Measurements from ENCODE around the gene ZBED4. TPM values are rescaled to one million over a fixed set of nuclear protein-coding genes. Genes with fewer than 3 reads are reported as not detected.

The ZBED4 gene
- total RNA-seq, 2 experiments from 2014 or later = 20.0 to 20.8 TPM

- no peak overlapping the region for H3K27ac Mint-ChIP-seq
- H3K4me3 Mint-ChIP-seq = no peak overlapping the region
- H3K9me3 Mint-ChIP-seq = peaks cover 4% of the 10 kb centered on the region
- POLR2A ChIA-PET = no interaction called here
- H3K4me1 Mint-ChIP-seq = peaks cover 1% of the 10 kb centered on the region
- peaks cover 64% of the 10 kb centered on the region for H3K36me3 Mint-ChIP-seq (ENCODE audit: low read depth)
- H3K27me3 Mint-ChIP-seq = no peaks in the 10 kb centered on the region
- no peak for DNase-seq
- CTCF ChIA-PET = interaction anchor here (0.8 kb wide), 1 partner anchor 21 kb away, joined by 3 read pairs; no protein-coding TSS in a partner anchor
Observed at GRCh38 chr22:49892226-49892899, 38.7 kb downstream of the ZBED4 start.

DNA sequence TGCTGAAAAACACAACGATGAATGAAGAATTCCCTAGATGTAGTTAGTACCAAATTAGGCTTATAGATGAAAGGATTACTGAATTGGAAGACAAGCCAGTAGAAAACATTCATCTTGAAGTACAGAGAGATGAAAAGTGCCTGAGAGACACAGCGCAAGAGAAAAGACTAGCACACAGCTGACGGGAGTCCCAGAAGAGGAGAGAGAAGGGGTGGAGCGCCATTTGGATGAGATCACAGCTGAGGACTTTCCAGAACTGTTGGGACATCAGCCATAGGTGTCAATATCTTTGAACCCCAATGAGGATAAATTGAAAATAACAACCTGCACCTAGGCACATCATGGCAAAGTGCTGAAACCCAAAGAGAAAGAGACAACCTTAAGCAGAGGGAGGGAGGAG, 39.4 kb downstream of the ZBED4 start:
- H3K27ac Mint-ChIP-seq = no peak overlapping the region
- H3K36me3 Mint-ChIP-seq (ENCODE audit: low read depth) = peaks cover 61% of the 10 kb centered on the region
- no peak overlapping the region for H3K4me3 Mint-ChIP-seq
- ChIA-PET CTCF (no interaction called here), POLR2A (no interaction called here)
- no peaks in the 10 kb centered on the region for H3K27me3 Mint-ChIP-seq
- H3K9me3 Mint-ChIP-seq = peaks cover 4% of the 10 kb centered on the region
- peaks cover 1% of the 10 kb centered on the region for H3K4me1 Mint-ChIP-seq
- no peak for DNase-seq

GRCh38 chr22:49894322-49895054, 40.8 kb downstream of the ZBED4 start:
- H3K27me3 Mint-ChIP-seq = no peaks in the 10 kb centered on the region
- ChIA-PET CTCF (no interaction called here), POLR2A (no interaction called here)
- H3K4me3 Mint-ChIP-seq = no peak overlapping the region
- peaks cover 1% of the 10 kb centered on the region for H3K4me1 Mint-ChIP-seq
- peaks cover 49% of the 10 kb centered on the region for H3K36me3 Mint-ChIP-seq (ENCODE audit: low read depth)
- DNase-seq = no peak
- peaks cover 4% of the 10 kb centered on the region for H3K9me3 Mint-ChIP-seq
- no peak overlapping the region for H3K27ac Mint-ChIP-seq

GRCh38 chr22:49896201-49896600, 42.6 kb downstream of the ZBED4 start:
- H3K4me1 Mint-ChIP-seq = peaks cover 1% of the 10 kb centered on the region
- DNase-seq = no peak
- H3K4me3 Mint-ChIP-seq = no peak overlapping the region
- ChIA-PET POLR2A (no interaction called here), CTCF (no interaction called here)
- peaks cover 45% of the 10 kb centered on the region for H3K36me3 Mint-ChIP-seq (ENCODE audit: low read depth)
- H3K27me3 Mint-ChIP-seq = no peaks in the 10 kb centered on the region
- H3K9me3 Mint-ChIP-seq = peaks cover 3% of the 10 kb centered on the region
- no peak overlapping the region for H3K27ac Mint-ChIP-seq

GRCh38 chr22:49897015-49897684, 43.5 kb downstream of the ZBED4 start:
- Mint-ChIP-seq H3K36me3 (ENCODE audit: low read depth) (peaks cover 49% of the 10 kb centered on the region), H3K4me3 (no peak overlapping the region), H3K4me1 (no peaks in the 10 kb centered on the region), H3K27ac (peak overlapping the region; percentile 31), H3K27me3 (no peaks in the 10 kb centered on the region), H3K9me3 (peaks cover 4% of the 10 kb centered on the region)
- DNase-seq = no peak
- ChIA-PET CTCF (no interaction called here), POLR2A (no interaction called here)

GRCh38 chr22:49899530-49899929, 45.9 kb downstream of the ZBED4 start:
- Mint-ChIP-seq H3K4me3 (no peak overlapping the region), H3K9me3 (peaks cover 4% of the 10 kb centered on the region), H3K27me3 (no peaks in the 10 kb centered on the region), H3K27ac (no peak overlapping the region), H3K36me3 (ENCODE audit: low read depth) (peaks cover 49% of the 10 kb centered on the region), H3K4me1 (no peaks in the 10 kb centered on the region)
- DNase-seq = no peak
- POLR2A ChIA-PET = no interaction called here
- CTCF ChIA-PET = no interaction called here

DNA sequence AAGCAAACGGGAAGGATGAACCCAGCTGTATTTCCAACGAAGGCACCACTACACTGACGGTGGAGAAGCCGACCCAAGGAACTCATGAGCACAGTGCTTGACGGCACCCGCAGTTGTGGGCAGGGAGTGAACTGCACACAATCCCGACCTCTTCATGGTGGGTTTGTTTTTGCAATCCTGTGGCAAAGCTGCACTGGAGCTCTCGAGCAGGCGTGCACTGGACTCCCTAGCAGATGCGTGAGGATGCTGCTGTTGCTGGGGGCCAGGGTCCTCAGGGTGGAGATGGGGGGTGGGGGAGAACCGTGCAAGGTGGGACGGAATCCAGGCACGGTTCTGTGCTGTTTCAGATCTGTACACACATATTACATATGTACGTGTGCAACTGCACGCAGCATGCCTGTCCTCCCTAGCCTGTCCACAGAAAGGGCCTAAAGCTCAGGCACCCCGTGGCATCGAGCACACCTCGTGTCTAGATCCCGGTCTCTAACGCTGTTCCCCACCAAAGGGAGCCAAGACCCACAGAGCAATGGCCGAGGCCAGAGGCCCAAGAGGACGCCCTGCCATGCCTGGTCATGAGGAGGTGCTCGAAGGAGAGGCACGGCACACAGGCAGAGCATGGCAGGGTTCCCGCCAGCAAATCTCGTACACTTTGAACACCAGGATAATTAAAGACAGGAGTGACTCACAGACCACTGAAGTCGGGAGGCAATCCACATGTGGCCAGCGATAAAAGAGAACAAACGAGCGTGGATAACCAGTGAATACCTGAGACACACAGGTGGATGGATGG, 47.0 kb downstream of the ZBED4 start:
- POLR2A ChIA-PET = interaction anchor here (0.6 kb wide), 1 partner anchor 21 kb away, joined by 3 read pairs; no protein-coding TSS in a partner anchor
- H3K27ac Mint-ChIP-seq = no peak overlapping the region
- H3K9me3 Mint-ChIP-seq = peaks cover 4% of the 10 kb centered on the region
- peaks cover 51% of the 10 kb centered on the region for H3K36me3 Mint-ChIP-seq (ENCODE audit: low read depth)
- no peaks in the 10 kb centered on the region for H3K27me3 Mint-ChIP-seq
- DNase-seq = no peak
- no peak overlapping the region for H3K4me3 Mint-ChIP-seq
- CTCF ChIA-PET = no interaction called here
- no peaks in the 10 kb centered on the region for H3K4me1 Mint-ChIP-seq

DNA sequence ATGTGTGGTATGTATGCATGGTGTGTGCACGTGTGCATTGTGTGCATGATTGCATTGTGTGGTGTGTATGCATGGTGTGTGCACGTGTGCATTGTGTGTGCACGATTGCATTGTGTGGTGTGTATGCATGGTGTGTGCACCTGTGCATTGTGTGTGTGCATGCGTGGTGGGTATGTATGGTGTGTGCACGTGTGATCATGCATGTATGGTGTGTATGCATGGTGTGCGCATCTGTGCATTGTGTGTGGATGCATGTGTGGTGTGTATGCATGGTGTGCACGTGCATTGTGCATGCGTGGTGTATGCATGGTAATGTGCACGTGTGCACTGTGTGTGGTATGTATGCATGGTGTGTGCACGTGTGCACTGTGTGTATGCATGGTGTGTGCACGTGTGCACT, 47.8 kb downstream of the ZBED4 start:
- ChIA-PET CTCF (no interaction called here), POLR2A (no interaction called here)
- DNase-seq = no peak
- H3K27ac Mint-ChIP-seq = no peak overlapping the region
- H3K9me3 Mint-ChIP-seq = peaks cover 4% of the 10 kb centered on the region
- H3K4me1 Mint-ChIP-seq = no peaks in the 10 kb centered on the region
- peaks cover 51% of the 10 kb centered on the region for H3K36me3 Mint-ChIP-seq (ENCODE audit: low read depth)
- H3K4me3 Mint-ChIP-seq = no peak overlapping the region
- H3K27me3 Mint-ChIP-seq = no peaks in the 10 kb centered on the region

DNA sequence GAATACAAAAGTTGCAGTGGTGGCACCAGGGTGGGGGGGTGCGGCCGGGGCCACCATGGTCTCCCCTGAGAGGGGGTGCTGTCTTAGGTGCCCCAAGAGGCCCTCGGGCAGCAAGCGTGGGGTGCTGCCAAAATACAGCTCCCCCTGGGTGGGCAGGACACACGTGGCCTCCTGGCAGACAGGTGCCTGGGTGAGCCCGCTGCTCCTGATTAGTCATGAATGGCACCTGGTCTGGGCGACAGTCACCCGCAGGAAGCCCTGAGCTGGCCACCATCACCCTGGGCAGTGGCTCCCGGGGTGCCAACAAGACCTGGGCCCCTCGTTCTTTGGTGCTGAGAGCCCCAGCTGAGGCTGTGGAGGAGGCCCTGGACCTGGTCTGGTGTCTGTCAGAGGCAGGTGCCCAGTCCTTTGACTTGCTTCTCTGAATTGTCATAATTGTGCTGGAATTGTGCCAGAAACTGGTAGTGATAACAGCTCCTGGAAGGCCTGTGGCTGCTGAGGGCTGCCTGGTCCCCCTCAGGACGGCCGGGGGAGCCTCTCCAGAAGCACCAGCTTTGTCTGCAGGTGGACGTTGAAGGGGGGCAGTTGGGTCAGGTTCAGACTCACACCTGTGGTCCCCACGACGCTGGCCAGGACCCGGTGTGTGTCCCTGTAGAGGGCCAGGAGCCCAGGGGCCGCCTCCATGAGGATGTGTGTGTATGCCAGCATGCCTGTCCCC, 49.8 kb downstream of the ZBED4 start:
- no peak for DNase-seq
- peaks cover 2% of the 10 kb centered on the region for H3K4me1 Mint-ChIP-seq
- peaks cover 4% of the 10 kb centered on the region for H3K9me3 Mint-ChIP-seq
- no peak overlapping the region for H3K27ac Mint-ChIP-seq
- CTCF ChIA-PET = interaction anchor here (1.9 kb wide), 1 partner anchor 10 kb away, joined by 5 read pairs; no protein-coding TSS in a partner anchor
- POLR2A ChIA-PET = no interaction called here
- no peaks in the 10 kb centered on the region for H3K27me3 Mint-ChIP-seq
- H3K36me3 Mint-ChIP-seq (ENCODE audit: low read depth) = peaks cover 48% of the 10 kb centered on the region
- H3K4me3 Mint-ChIP-seq = no peak overlapping the region

- Mint-ChIP-seq H3K9me3 (peaks cover 4% of the 10 kb centered on the region), H3K4me1 (peaks cover 2% of the 10 kb centered on the region), H3K36me3 (ENCODE audit: low read depth) (peaks cover 48% of the 10 kb centered on the region), H3K27me3 (no peaks in the 10 kb centered on the region), H3K27ac (no peak overlapping the region), H3K4me3 (no peak overlapping the region)
- ChIA-PET CTCF (interaction anchor here (1.9 kb wide), 1 partner anchor 10 kb away, joined by 5 read pairs; no protein-coding TSS in a partner anchor), POLR2A (no interaction called here)
- DNase-seq = no peak
Observed at GRCh38 chr22:49904040-49904369, 50.4 kb downstream of the ZBED4 start.

DNA sequence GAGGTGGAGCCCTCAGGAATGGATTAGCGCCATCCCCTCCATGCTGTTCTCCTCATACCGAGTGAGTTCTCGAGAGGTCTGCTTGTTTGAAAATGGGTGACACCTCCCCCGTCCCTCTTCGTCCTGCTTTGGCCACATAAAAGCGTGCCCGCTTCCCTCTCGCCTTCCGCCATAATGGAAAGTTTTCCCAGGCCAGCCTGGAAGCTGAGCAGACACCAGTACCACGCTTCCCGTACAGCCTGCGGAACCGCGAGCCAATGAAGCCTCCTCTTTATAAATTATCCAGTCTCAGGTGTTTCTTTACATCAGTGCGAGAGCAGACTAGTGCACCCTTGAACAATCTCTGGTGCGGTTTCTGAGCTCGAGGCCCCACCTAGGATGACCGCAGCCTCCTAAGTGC, 51.8 kb downstream of the ZBED4 start:
- H3K36me3 Mint-ChIP-seq (ENCODE audit: low read depth) = peaks cover 40% of the 10 kb centered on the region
- no peak overlapping the region for H3K27ac Mint-ChIP-seq
- peaks cover 4% of the 10 kb centered on the region for H3K9me3 Mint-ChIP-seq
- no peaks in the 10 kb centered on the region for H3K27me3 Mint-ChIP-seq
- CTCF ChIA-PET = interaction anchor here (0.6 to 1.0 kb wide), 3 partner anchors 10 to 113 kb away, joined by 3 to 5 read pairs (median 3); no protein-coding TSS in a partner anchor
- POLR2A ChIA-PET = no interaction called here
- peaks cover 2% of the 10 kb centered on the region for H3K4me1 Mint-ChIP-seq
- H3K4me3 Mint-ChIP-seq = no peak overlapping the region
- no peak for DNase-seq

DNA sequence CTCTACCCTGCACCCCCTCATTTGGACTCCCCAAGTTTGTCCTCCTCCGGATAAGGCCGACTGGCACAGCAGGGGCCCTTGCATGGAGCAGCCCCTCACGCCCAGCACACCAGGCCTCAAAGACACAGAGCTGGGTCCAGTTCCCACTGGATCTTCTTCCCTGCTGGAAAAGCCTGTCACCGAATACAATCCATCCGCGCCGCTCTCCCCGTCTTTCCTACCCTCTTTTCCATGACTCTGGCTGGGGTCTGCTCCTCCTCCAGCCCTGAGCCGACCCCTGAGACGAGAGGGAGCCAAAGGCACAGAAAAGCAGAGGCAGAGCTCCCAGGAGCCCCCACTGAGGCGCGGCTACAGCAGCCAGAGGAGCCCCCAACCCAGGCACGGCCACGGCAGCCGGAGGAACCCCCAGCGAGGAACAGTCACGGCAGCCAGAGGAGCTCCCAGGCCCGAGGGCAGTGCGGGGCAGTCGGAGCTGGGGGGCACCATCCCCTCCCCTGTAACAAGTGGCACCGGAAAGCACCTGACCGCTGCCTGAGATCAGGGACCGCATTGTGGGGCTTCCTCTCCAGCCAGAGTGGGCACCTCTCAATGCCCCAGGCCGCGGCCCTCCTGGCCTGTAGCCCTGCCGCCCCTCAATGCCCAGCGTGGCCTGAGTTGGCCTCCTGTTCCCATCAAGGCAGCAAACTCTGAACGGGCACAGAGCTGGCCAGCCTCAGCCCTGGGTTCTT, 52.6 kb downstream of the ZBED4 start:
- ChIA-PET POLR2A (no interaction called here), CTCF (interaction anchor here (0.6 to 1.0 kb wide), 2 partner anchors 9 to 16 kb away, joined by 3 to 5 read pairs; no protein-coding TSS in a partner anchor)
- H3K27me3 Mint-ChIP-seq = no peaks in the 10 kb centered on the region
- H3K36me3 Mint-ChIP-seq (ENCODE audit: low read depth) = peaks cover 33% of the 10 kb centered on the region
- H3K9me3 Mint-ChIP-seq = peaks cover 4% of the 10 kb centered on the region
- no peak overlapping the region for H3K4me3 Mint-ChIP-seq
- peaks cover 2% of the 10 kb centered on the region for H3K4me1 Mint-ChIP-seq
- DNase-seq = no peak
- no peak overlapping the region for H3K27ac Mint-ChIP-seq

Measured in activated CD4-positive, alpha-beta T cell treated with anti-CD3 and anti-CD28 coated beads, Interleukin-2, amount 10 ng/mL, durations not matched to agents 7 days and 5 days (primary cell).